LNCAP (cell line): ENCODE data around the gene GMDS.

Source experiments
- TF ChIP-seq, protein P1 (sequence below): fragments of 450-650 bp; IDR thresholded peaks from 2 replicates; pipeline ENCODE4 v1.5.1; 2017; ENCODE audit warnings: mild to moderate bottlenecking

Gene GMDS

DNA sequence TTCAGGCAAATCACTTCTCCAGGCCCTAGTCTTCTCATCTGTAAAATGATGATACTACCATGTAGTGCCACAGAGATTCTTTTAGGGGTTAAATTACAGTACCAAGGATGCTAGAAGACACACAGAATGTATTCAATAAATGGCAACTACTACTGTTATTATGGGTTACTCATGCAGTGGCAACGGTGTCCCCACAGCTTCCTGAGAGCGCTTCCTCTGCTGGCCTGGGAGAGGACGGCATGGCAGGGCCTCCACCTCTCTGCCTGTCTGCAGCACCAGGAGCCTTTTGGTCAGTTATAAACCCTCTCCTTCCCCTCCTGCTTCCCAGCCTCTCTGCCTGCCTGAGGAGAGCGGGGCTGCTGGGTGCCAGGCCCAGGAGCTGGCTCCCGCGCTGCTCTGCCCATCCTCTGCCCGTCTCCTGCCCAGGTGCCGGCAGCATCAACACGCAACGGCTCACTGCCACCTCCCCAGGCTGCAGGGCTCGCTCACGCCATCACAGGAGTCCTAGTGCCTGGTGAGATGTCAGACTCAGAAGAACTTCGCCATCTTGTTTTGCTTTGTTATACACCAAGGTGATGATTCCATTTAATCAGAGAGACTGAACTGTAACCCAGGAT is 465.0 kb downstream of the GMDS start:
- TF ChIP-seq, protein P1, sequence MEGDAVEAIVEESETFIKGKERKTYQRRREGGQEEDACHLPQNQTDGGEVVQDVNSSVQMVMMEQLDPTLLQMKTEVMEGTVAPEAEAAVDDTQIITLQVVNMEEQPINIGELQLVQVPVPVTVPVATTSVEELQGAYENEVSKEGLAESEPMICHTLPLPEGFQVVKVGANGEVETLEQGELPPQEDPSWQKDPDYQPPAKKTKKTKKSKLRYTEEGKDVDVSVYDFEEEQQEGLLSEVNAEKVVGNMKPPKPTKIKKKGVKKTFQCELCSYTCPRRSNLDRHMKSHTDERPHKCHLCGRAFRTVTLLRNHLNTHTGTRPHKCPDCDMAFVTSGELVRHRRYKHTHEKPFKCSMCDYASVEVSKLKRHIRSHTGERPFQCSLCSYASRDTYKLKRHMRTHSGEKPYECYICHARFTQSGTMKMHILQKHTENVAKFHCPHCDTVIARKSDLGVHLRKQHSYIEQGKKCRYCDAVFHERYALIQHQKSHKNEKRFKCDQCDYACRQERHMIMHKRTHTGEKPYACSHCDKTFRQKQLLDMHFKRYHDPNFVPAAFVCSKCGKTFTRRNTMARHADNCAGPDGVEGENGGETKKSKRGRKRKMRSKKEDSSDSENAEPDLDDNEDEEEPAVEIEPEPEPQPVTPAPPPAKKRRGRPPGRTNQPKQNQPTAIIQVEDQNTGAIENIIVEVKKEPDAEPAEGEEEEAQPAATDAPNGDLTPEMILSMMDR: no peak

DNA sequence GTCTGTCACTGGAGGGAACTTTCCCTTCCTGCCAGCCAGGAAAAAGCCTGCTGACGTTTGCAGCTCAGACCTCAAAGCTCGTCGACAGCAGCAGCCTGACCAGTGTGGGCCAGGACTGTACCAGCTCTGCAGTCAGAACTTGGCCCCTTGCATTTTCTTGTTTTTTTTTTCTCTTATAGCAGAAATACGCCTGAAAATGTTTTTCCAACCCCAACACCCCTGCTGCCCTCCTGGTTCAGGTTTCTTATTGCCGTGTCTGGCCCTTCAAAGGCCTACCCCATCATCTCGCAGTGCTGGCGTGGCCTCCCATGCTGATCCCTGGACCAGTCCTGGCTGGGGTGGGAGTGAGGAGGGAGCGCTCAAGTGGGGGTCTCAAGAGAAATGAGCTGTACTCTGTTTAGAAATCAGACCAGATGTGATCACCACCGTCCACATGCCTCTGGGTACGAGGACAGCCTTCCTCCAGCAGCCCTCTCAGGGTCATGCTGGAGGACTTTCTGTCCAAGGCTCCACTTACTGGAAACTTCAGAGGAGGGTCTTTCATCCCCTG is 466.6 kb downstream of the GMDS start:
- TF ChIP-seq, protein P1: no peak

DNA sequence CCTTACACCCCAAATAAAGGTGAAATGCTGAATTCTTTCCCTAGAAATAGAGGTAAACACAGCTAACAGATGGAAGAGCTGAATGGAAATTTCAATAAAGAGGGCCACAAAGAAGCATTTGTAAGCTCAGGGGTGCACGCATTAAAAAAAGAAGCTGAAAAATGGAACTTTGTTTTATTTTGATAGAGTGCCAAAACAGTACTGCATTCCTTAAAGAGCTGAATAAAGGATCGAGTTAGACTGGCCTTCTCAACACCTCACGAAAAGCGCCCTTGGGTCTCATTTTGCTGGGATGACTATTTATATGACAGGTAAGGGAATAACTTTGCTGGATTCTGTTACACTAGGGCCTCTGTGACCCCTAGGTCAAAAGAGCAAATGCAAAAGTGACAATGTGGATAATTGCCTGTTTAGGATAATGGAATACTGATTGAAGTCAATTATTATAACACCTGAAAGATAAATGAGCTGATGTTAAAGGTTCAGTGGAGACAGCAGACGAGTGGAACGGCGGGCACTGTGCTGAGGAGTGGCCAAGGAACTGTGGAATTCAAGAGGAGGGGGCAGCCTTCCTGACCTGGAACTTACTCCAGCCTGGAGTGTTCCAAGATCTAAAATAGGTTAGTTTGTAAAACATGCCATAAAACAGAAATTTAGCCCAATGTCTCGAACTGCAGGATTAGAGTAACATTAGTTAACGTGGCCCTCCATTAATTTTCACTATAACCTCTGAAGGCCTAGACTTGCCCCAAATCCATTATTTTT is 467.3 kb downstream of the GMDS start:
- TF ChIP-seq, protein P1: no peak

DNA sequence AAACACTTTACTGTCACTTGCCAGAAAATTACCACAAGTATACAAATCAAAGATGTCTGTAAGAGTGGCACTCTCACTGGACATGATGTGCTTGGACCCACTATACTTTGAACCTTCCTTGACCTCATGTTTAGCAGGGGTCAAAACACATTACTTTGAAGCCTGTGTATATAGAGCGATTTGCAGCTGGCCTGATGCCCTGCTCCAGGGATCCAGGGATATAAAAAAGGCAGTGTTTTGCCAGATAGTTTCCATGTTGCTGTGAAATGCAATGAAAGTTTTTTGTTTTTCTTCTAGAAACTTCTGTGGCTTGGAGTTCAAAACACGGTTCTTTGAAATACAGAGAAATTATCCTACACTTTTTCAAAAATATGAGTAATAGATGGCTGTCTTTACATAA is 470.0 kb downstream of the GMDS start:
- TF ChIP-seq, protein P1: no peak

DNA sequence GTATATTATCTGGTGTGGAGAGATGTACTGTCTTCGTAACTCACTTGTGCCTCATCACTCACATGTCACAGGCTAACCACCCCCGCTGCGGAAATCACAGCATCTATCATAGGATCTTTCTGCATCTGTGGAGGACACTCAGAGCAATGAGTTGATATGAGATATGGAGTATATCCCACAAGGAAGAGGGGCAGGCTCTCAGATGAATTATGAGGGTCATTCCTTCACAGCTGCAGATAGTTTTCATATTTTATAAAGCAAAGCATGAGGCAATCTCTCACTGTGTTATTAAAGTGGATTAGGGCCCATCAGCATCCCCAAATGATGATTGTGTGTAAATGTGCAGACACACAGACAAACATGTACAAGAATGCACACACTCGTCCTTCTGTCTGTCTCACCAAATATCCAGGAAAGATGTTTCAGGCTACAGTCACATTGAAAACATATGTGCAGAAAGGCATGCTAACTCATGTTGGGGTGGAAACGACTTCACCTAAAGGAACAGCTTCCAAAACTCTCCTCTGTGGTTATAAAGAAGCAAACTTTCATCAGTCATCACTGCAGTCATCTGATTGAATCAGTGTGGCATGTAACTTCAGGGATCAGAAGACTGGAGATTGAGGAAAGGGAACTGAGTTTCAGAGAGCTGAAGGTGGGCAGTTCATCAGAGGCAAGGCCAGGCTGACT is 471.0 kb downstream of the GMDS start:
- TF ChIP-seq, protein P1: no peak

DNA sequence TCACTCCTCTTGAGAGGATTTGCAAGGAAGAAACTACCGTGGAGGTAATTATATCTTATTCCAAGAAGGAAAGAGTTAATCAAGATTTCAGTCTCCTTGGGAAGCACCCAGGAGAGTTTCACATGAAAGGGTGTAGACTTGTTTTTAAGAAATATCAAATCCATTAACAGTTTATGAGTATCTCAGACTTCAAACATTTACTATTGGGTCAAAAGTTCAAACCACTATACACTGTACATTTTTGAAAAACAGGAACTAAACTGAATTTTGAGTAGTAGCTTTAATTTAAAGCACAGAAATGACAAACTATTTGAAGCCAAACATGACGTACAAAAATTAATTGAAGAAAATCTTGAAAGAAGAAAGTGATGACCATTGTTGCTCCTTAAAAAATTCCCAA is 471.7 kb downstream of the GMDS start:
- TF ChIP-seq, protein P1: no peak

DNA sequence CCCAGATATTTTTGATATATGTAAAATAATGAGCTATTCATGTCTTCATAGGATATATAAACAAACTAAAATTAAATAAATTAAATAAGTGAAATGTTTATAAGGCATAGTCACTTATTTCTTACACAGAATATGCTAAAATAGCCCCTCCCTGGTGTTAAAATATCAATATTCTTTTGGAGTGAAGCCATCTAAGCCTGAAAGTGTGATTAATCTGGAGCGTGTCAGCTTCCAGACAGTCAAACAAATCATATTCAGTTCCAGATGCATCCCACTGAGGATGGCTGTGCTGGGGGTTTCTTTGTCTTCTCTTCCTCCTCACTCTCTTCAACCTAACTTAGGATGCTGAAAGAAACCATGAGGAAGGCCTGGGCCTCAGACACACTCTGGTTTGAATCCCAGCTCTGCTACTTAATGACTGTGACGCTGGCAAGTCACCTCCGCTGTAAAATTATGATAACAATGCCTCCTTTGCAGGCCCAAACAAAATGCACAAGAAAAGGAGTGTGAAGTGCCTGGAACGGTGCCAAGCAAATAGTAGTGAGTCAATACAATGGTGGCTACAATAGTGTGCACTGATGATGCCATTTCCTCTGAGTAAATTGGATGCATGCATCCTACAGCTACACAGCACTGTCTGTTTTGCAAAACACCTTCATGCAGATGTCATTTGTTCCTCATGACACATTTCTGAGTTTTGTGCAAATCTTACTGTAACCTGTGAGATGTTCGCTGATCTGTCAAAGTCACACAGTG is 474.3 kb downstream of the GMDS start:
- TF ChIP-seq, protein P1: no peak
